COLO829 (cell line): Measurements from ENCODE around the gene ZNF678.

Experiments
- DNase-seq: peaks from one replicate; pipeline ENCODE4 v3.0.0; 2012; ENCODE audit warnings: low spot score

The ZNF678 gene

DNA sequence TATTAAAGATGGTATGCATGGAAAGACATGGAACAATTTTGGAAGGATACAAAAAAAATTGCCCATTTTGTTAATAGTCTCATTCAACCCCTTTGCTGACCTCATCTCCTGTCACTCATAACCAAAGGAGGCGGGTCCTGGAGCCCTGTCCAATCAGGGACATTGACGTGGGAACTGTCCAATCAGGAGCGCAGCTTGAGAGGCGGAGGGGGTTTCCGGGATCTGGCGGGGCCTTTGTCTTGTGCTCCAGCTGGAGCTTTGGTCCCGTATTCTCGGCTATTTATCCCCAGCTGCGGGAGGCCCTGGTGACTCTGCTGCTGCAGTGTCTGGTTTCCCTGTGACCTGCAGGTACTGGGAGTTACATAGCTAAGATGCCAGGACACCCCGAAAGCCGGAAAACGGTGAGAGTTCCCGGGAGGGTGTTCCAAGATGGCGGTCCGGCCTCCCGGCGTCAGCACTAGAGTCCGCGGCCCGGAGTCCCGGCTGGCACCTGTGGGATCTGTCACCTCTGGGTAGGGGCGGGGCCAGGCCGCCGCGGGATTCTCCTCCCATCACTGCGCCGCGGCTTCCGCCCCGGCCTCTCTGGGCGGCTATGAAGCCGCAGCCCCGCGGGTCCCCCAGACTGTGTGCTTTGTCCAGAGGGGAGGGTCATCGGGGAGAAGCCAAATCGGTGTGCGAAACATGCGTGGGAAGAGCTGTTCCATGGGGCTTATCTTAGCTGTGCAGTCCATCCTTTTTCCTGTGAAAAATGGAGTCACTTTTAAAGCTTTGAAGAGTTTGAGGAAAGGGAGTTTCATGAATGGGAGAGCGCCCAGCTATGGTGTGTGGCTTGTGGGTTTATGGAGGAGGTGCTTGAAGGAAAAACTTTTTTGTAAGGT, at the start of gene ZNF678:
TSS of gene ZNF678 (plus strand) at position 233 of the 878 bp plus-strand sequence. CDS start 87,436 bp downstream, outside the sequence.
- DNase-seq, result peak; percentile 99

DNA sequence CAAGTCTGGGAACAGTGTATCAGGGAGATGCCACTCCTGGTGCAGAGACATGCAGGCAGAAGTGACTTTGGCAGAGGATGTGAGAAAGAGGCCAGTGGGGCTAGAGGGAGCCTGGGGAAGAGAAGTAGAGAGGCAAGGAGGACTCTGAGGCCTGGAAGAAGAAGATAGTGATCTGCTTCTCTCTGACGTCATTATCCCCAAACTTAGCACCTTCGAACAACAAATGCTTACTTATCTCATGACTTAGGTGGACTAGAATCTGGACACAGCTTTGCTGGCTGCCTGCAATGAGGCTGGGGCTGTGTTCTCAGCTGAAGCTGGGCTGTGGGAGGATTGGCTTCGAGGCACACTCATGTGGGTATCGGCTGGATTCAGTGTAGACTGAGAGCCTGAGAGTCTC, 44.5 kb upstream of the ZNF678 start:
- no peak for DNase-seq

DNA sequence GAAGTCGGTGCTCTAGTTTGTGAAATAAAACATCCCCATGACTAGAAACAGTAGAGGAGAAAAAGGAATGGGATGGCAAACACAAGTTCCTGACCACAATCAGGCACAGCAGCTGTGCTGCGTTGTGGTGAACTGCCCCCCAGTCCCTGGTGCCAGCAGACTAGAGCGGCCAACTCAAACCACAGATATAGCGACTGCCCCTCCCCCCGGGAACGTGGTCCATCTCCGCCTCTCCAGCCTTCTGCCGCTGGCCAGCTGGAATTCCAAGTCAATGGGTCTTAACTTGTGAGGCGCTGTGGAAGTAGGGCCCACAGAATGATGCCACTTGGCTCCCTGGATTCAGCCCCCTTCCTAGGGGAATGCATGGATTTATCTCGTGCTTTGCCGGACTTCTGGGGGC, 41.6 kb upstream of the ZNF678 start:
- DNase-seq, result no peak

DNA sequence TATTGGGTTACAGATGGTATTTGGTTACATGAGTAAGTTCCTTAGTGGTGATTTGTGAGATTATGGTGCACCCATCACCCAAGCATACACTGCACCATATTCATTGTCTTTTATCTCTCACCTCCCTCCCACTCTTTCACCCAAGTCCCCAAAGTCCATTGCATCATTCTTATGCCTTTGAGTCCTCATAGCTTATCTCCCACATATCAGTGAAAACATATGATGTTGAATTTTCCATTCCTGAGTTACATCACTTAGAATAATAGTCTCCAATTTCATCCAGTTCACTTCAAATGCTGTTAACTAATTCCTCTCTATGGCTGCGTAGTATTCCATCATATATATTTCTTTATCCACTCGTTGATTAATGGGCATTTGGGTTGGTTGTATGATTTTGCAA, 36.8 kb upstream of the ZNF678 start:
- no peak for DNase-seq

DNA sequence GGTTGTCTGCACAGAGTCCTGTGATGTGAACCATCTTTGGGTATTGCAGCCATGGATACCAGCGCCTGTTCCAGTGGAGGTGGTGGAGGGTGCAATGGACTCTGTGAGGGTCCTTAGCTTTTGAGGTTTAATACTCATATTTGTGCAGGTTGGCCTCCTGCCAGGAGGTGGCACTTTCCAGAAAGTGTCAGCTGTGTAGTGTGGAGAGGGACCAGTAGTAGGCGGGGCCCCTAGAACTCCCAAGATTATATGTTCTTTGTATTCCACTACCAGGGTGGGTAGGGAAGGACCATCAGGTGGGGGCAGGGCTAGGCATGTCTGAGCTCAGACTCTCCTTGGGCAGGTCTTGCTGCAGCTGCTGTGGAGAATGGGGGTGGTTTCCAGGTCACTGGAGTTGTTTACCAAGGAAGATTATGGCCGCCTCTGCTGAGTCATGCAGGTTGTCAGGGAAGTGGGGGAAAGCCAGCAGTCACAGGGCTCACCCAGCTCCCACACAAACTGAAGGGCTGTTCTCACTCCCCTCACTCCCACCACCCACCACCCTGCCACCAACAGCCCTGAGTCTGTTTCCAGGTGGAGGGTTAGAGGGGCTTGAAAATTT, 31.2 kb upstream of the ZNF678 start:
- DNase-seq, result no peak

DNA sequence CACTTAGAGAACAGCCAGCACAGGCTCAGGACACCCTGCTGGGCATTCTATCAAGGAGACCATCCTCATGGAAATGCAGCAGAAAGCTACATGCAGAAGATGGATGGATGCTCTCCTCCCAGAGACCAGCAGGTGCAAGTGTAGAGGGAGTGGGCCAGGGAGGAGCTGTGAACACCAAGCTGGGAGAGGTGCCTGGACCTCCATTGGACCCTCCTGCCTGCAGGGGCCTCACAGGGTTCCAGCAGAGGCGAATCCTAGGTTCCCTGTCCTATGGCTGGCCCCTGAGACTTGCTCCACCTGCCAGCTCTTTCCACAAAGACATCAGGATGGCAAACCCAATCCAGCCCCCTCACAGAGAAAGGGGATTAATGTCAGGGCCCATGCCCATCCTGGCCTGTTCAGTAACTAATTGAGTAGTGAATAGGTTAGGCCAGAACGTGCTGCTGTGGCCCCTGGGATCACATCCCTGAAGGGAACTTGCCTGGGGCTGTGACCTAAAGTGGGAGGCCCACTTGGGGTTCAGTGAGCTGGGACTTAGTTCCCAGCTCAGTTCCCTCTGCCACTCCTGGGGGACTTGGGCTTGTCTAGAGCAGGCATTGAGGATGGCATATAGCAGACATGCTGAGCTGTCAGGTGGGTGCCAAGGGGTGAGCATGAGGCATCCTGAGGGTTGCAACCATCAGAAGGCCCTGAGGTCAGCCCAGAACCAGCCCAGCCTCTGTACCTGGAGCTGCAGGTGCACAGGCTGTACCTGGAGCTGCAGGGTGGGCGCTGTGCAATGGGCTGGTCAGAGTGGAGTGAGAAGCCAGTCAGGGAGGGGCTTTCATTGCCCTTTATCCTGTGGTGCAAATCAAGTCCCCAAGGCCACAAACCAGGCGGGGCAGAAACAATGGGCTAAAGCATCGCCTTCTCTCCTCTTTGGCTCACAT, 22.9 kb upstream of the ZNF678 start:
- no peak for DNase-seq

DNA sequence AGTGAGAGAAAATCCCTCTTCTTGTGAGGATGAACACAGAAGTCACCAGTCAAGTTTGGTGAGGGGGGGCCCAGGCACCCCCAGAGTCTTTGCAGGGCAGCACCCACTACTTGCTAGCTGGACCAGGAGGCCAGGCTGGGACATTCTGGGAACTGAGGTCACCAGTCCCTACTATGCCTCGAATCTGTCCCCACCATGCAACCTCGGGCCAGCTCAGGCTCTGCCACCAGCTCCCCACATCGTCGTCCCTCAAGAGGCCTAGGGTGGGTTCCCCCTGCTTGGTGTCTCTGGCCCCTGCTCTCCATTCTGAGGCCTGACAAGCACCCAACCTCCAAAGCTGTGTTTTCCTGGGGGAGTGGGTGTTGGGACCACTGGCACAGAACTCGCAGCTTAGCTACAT, 22.2 kb upstream of the ZNF678 start:
- no peak for DNase-seq

DNA sequence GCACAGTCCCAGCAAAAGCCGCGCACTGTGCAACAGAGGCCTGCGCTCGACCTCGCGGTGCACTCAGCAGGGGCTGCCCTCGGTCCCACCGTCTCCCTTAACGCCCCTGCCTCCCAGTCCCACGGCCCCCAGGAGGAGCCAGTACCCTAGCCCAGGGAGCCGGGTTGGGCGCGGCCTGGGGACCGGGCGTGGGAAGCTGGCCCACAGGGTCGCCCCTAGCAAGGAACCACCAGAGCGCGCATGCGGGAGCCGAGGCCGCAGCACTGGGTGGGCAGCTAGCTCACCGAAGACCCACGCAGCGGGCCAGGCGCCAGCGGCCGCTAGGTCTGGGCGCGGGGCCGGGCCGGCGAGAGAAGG, 21.6 kb upstream of the ZNF678 start:
- no peak for DNase-seq

DNA sequence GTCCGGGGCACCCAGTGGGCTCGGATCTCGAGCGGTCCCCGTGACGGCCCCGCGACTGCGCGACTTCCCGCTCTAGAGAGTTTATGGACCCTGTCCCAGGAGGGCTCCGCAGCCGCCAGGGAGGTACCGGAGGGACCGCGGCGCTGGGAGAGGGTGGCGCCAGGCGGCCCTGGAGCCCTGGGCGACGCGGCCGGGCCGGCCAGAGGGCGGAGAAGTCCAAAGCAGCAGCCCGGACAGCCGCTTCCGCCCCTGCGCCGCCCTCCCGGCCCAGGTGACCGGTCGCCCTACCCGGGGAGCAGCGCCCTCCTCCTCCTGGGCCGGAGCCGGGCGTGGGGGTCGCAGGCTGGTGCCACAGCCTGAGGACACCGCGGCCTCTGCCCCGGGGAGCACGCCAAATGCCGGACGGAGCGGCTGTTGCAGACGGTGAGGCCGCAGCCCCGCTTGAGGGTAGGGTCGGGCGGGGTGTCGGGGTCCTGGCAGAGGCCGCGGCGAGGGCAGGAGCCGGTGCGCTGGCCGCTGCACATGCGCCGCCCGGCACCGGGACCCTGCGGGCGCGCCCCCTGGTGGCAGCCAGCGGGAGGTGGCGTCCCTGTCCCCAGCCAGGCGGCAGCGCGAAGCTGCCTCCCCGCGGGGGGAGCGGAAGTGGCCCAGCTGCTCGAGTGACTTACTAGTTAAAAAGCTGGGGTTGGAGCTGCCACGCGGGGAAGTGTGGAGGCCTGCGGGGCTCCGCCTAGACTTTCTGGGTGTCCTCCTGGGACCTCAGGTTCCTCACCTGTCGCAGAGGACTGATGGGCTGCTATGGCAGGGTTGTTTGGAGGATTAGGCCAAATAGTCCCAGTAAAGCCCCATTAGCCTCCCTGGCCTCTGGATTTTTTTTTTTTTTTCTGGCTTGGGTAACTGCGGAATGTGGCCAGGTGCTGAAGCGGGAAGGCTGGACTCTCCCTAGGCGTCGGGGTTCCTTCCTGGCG, 20.9 kb upstream of the ZNF678 start:
- DNase-seq, result peak; percentile 57

DNA sequence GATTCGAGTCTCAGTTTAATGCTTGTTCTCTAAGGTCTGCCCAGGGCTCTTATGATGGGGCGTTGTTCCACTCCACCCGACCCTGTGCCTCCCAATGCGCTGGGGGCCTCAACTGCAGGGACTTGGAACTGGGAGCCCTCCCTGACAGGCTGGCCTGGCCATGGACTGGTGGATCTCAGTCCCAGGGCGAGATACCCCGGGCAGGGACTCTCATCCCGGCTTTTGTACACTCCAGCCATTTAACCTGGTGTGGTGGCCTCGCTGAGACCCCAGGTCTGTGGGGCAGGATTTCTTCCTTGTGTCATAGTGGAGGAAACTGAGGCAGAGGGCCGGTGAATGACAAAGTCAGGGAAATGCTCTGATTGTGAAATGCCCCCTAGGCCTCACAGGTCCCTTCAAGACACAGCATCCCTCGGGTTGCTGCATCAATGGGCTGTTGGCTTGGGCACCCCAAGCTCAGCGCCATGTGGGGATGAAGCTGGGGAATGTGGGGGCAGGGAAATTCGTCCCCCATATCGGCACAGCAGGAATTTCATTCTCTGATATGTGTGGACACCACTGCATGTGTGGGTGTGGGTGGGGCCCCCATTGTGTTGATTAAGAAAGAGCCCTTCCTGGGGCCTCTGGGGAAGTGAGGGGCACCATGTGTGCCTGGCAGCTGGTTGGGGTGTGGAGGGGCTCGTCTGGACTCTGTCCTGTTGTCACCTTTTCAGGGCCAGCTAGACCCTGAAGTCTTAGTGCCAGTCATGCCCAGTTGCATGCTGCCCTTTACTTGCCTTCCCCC, 19.9 kb upstream of the ZNF678 start:
- no peak for DNase-seq

DNA sequence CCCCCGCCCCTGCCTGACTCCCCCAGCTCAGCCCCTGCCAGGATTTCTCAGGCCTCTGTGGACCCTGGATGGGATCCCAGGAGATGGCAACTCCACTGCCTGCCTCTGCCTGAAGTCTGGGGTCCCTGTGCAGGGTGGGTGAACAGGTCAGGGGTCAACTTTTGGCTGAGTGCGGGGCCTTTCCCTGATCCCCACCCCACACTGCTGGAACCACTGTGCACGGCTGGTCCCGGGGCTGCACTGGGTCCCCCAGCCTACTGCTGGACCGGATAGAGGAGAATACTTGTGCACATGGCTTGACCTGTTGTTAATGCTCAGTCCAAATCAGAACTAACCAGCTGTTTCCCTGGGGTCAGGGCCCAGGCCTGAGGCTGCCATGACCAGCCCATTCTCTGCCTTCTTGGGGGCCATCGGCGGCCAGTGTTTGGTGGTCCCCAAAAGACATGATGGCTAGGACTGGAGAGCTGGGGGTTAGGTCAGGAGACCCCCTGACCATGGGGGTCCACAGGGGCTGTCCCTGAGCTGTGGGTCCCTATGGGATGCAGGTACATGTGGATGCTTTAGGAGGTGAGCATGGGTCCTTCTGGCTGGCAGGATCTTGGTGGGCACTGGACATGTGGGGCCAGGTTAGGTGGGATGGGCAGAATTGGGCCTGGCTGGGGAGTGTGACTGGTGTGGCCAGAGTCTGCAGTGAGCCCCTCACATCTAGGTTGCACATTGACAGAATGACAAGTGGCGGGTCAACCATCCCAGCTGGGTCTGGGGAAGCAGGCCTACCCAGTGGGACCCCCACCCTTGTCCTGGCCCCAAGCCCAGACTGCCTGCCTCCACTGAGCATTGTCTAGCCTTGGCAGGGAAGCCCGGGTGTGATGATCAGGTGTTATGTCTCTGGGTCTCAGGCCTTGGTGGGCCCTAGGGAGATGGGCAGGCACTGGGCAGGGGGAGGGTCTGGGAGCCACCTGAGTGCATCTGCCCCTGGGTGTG, 19.0 kb upstream of the ZNF678 start:
- no peak for DNase-seq

DNA sequence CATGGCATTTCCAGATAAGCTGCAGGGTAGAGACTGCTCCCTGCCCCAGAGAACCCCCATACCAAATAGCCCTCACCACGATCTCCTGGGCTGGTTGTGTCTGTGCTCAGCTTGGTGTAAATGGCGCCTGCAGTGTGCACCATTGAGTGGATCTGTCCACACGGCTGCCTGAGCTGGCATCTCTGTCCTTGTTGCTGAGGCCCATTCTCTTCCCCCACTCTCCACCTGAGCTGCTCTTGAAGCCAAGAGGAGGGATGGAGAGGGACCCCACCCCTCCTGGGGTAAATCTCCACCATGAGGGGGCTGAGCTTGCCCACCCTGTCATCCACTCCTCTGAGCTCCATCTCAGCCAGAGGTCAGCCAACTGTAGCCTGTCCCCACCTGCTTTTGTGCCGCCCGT, 18.0 kb upstream of the ZNF678 start:
- no peak for DNase-seq

DNA sequence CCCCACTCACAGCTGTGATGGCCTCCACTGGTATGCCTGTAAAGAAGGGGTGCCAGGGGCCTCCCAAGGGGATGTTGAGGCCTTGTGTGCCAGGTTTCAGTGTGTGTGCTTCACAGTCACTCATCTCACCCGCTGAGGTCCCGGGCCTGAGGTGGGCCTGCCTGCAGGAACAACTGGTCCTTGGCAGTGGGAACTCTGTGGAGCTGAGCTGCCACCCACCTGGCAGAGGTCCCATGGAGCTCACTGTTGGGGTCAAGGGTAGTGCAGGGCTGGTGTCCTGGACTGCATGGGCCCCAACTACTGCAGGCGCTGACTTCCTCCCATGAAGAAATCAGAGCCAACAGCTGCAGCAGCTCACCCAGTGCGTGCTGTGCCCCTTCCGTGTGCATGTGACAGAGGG, 17.3 kb upstream of the ZNF678 start:
- no peak for DNase-seq

DNA sequence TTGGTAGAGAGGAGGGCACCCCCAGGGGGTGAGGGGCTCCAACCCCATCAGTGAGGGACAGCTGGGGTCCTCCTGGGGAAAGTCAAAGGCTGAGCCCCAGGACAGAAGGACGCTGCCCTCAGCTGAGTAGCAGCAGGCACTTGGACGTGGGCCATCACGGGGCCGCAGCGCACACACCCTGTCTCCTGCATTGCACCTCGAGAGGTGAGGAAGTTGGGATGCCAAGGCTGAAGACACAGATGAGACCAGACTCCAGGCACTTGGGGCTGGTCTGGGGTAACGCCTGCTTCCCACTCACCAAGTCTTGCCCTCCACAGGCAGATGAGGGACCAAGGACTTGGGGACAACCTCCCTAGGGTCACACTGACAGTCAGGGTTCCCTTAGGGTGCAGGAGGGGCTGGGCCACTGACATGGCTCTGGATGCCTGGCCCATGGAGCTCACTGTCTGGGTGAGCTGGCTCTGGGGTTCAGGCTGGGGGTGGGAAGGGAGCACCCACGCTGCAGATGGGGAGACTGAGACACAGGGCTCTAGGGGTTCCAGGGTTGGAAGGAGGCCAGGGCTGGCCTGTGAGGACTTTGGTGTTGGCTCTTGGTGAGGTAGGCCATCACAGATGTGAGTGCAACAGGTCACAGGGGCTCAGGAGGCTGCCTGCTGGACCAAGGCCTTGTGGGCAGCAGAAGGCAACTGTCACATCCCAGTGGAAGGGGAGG, 16.6 kb upstream of the ZNF678 start:
- no peak for DNase-seq

DNA sequence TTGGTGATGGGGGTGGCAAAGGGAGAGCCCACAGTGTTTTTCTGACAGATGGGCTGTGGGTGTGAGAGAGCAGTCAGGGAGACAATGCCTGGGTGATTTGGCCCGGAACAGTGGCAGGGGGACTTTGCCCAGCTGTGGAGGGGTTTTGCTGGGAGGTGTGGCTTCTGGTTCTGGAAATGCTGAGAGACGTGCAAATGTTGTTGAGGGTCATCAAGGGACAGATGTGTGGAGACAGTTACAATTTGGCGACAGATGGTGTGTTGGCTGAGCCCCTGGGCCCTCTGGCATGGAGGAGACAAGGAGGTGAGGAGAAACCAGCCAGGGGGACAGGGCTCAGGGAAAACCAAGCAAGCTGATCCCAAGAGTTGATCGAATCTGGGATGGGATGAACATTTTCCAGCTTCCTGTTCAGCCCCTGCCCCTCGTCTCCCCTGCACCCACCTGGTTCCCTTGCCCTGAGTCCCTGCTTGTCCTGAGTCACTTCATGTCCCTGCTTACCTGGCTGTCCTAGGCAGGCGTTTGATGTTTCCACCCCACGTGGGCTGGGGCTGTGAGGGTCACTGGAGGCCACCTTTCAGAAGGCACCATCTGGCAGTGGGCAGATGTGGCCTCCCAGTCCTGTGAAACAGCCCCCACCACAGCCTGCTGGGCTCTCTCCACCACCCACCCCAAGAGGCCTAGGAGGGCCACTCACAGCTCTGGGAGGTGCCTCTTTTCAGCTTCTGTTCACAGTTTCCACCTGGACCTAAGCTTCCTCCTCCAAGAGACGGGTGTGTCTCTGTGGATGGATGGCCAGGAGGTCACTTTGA, 15.8 kb upstream of the ZNF678 start:
- no peak for DNase-seq

DNA sequence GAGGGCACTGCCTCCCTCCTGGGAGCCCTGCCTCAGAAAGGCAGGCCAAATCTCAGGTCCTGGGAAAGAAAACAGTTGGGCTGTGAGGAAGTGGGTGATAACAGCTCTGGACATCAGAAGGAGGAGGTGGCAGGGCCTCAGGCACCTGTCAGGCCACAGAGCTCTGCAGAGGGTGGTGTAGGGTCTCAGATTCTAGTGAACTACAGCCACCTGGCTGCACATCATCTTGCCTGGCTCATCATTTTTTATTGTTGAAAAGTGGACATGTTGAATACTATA, 15.3 kb upstream of the ZNF678 start:
- DNase-seq, result no peak

DNA sequence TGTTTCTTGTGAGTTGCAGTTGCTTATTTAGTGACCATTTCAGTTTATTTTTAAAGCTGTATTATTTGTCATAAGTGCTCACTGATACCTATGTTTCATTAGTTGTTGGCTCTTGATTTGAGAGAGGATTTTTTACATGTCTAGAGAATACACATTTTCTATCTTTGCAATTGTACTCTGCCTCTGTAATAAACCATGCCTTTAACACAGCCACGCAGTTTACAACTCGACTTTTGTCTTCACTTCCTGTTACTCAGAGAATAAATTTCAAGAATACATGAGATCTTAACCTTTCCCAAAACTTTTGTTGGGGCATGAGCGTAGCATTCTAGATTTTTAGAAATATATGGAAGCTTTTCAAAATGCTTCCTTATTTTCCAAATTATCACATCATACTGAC, 14.9 kb upstream of the ZNF678 start:
- DNase-seq, result no peak

DNA sequence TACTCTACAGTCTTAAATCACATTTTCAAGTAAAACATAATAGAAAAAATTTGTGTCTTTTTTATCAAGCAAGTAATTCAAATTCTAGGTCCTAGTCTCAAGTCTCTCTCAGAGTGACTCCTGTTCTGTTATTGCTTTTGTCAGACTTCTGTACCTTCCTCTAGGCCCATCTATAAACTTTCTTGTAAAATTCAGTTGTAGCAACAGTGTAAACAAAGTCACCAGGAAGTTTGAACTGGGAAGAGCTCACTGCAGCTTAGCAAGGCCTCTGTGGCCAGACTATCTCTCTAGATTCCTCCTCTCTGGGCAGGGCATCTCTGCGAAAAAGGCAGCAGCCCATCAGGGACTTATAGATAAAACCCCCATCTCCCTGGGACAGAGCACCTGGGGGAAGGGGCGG, 13.5 kb upstream of the ZNF678 start:
- no peak for DNase-seq
